ACC112 (cell line): ENCODE data around the gene B4GALNT3.

ENCODE experiments used
- H2AFZ ChIP-seq: fragments of 200-600 bp; sonication (generic); one replicate; pipeline ENCODE4 v1.6.0; 2017; ENCODE audit warnings: antibody characterized with exemption, low read length; ENCODE audit not compliant: unreplicated experiment
- H3K27ac ChIP-seq: fragments of 200-600 bp; sonication (generic); 2 replicates; pipeline ENCODE4 v1.5.1; 2014; ENCODE audit warnings: low read depth, mild to moderate bottlenecking, antibody characterized with exemption, low read length, moderate library complexity
- H3K27me3 ChIP-seq: fragments of 200-600 bp; sonication (generic); 2 replicates; pipeline ENCODE4 v1.6.1; 2014; ENCODE audit warnings: mild to moderate bottlenecking, antibody characterized with exemption, low read length, moderate library complexity, mixed read lengths; ENCODE audit not compliant: insufficient read depth
- H3K36me3 ChIP-seq: fragments of 200-600 bp; sonication (generic); 2 replicates; pipeline ENCODE4 v1.6.1; 2016; ENCODE audit warnings: mild to moderate bottlenecking, antibody characterized with exemption, low read length, moderate library complexity, mixed read lengths; ENCODE audit not compliant: insufficient read depth
- H3K4me1 ChIP-seq: fragments of 200-600 bp; sonication (generic); one replicate; pipeline ENCODE4 v1.6.1; 2016; ENCODE audit warnings: low read length, mixed read lengths; ENCODE audit not compliant: insufficient read depth, unreplicated experiment, control insufficient read depth
- H3K4me3 ChIP-seq: fragments of 200-600 bp; sonication (generic); 2 replicates; pipeline ENCODE4 v1.5.1; 2014; ENCODE audit warnings: mild to moderate bottlenecking, low read depth, low read length
- H3K79me2 ChIP-seq: fragments of 200-600 bp; sonication (generic); one replicate; pipeline ENCODE4 v1.6.0; 2016; ENCODE audit warnings: low read length; ENCODE audit not compliant: control insufficient read depth, unreplicated experiment, insufficient read depth

Gene B4GALNT3

GRCh38 chr12:467591-467990 is 7.9 kb downstream of the B4GALNT3 start:
- Histone ChIP-seq H3K27ac (no peak overlapping the region), H3K27me3 (peaks cover 57% of the 10 kb centered on the region), H3K79me2 (no peaks in the 10 kb centered on the region), H2AFZ (no peak overlapping the region), H3K4me3 (no peak overlapping the region), H3K4me1 (no peaks in the 10 kb centered on the region), H3K36me3 (no peaks in the 10 kb centered on the region)

GRCh38 chr12:468671-469389 is 9.1 kb downstream of the B4GALNT3 start:
- Histone ChIP-seq H3K79me2 (no peaks in the 10 kb centered on the region), H3K4me1 (no peaks in the 10 kb centered on the region), H3K27me3 (peaks cover 57% of the 10 kb centered on the region), H3K4me3 (no peak overlapping the region), H3K27ac (no peak overlapping the region), H2AFZ (no peak overlapping the region), H3K36me3 (no peaks in the 10 kb centered on the region)

- H3K79me2 ChIP-seq, result no peaks in the 10 kb centered on the region
- no peaks in the 10 kb centered on the region for H3K4me1 ChIP-seq
- H3K27me3 ChIP-seq, result peaks cover 58% of the 10 kb centered on the region
- no peak overlapping the region for H3K27ac ChIP-seq
- H3K36me3 ChIP-seq, result no peaks in the 10 kb centered on the region
- no peak overlapping the region for H3K4me3 ChIP-seq
- H2AFZ ChIP-seq, result no peak overlapping the region
Observed at GRCh38 chr12:470133-470532, 10.4 kb downstream of the B4GALNT3 start.

- no peaks in the 10 kb centered on the region for H3K36me3 ChIP-seq
- H3K4me1 ChIP-seq, result no peaks in the 10 kb centered on the region
- no peak overlapping the region for H3K4me3 ChIP-seq
- H2AFZ ChIP-seq, result no peak overlapping the region
- no peaks in the 10 kb centered on the region for H3K79me2 ChIP-seq
- H3K27me3 ChIP-seq, result peaks cover 68% of the 10 kb centered on the region
- H3K27ac ChIP-seq, result no peak overlapping the region
Observed at GRCh38 chr12:473198-473597, 13.5 kb downstream of the B4GALNT3 start.

GRCh38 chr12:473863-474577 is 14.3 kb downstream of the B4GALNT3 start:
- H3K79me2 ChIP-seq, result no peaks in the 10 kb centered on the region
- H3K4me3 ChIP-seq, result no peak overlapping the region
- H2AFZ ChIP-seq, result no peak overlapping the region
- no peaks in the 10 kb centered on the region for H3K4me1 ChIP-seq
- no peak overlapping the region for H3K27ac ChIP-seq
- H3K27me3 ChIP-seq, result peaks cover 70% of the 10 kb centered on the region
- no peaks in the 10 kb centered on the region for H3K36me3 ChIP-seq

GRCh38 chr12:475286-475685 is 15.5 kb downstream of the B4GALNT3 start:
- no peak overlapping the region for H2AFZ ChIP-seq
- H3K36me3 ChIP-seq, result no peaks in the 10 kb centered on the region
- H3K4me1 ChIP-seq, result no peaks in the 10 kb centered on the region

GRCh38 chr12:479161-479560 is 19.4 kb downstream of the B4GALNT3 start:
- Histone ChIP-seq H3K27me3 (peaks cover 87% of the 10 kb centered on the region), H2AFZ (no peak overlapping the region), H3K4me1 (no peaks in the 10 kb centered on the region), H3K4me3 (no peak overlapping the region), H3K36me3 (no peaks in the 10 kb centered on the region), H3K27ac (no peak overlapping the region), H3K79me2 (no peaks in the 10 kb centered on the region)

More at GRCh38 chr12:475286-475685, 15.5 kb downstream of the B4GALNT3 start:
- Histone ChIP-seq H3K27ac (no peak overlapping the region), H3K27me3 (peaks cover 68% of the 10 kb centered on the region), H3K79me2 (no peaks in the 10 kb centered on the region), H3K4me3 (no peak overlapping the region)

GRCh38 chr12:480831-481816 is 21.4 kb downstream of the B4GALNT3 start:
- H2AFZ ChIP-seq, result no peak overlapping the region
- peaks cover 86% of the 10 kb centered on the region for H3K27me3 ChIP-seq
- H3K36me3 ChIP-seq, result no peaks in the 10 kb centered on the region
- no peak overlapping the region for H3K4me3 ChIP-seq
- no peaks in the 10 kb centered on the region for H3K79me2 ChIP-seq
- no peaks in the 10 kb centered on the region for H3K4me1 ChIP-seq
- H3K27ac ChIP-seq, result no peak overlapping the region

GRCh38 chr12:482061-482460 is 22.3 kb downstream of the B4GALNT3 start:
- H3K27ac ChIP-seq, result no peak overlapping the region
- no peaks in the 10 kb centered on the region for H3K79me2 ChIP-seq
- no peak overlapping the region for H3K4me3 ChIP-seq
- H3K27me3 ChIP-seq, result peaks cover 78% of the 10 kb centered on the region
- no peaks in the 10 kb centered on the region for H3K4me1 ChIP-seq
- H3K36me3 ChIP-seq, result no peaks in the 10 kb centered on the region
- no peak overlapping the region for H2AFZ ChIP-seq

- no peaks in the 10 kb centered on the region for H3K79me2 ChIP-seq
- H3K27ac ChIP-seq, result no peak overlapping the region
- no peak overlapping the region for H2AFZ ChIP-seq
- H3K36me3 ChIP-seq, result no peaks in the 10 kb centered on the region
- peaks cover 60% of the 10 kb centered on the region for H3K27me3 ChIP-seq
- H3K4me3 ChIP-seq, result no peak overlapping the region
- no peaks in the 10 kb centered on the region for H3K4me1 ChIP-seq
Observed at GRCh38 chr12:484096-484495, 24.4 kb downstream of the B4GALNT3 start.
